ENCODE measurements around the gene EVX2.

Gene EVX2

GRCh38 chr2:176099159-176099727, 15.5 kb upstream of the EVX2 start:
- TF ChIP-seq ZNF274 (IDR thresholded peaks at IDR 0.05; ENCODE audit: low read depth, low read length): no peak
- H3K4me3 ChIP-seq (ENCODE audit: low read length): no peak overlapping the region

DNA sequence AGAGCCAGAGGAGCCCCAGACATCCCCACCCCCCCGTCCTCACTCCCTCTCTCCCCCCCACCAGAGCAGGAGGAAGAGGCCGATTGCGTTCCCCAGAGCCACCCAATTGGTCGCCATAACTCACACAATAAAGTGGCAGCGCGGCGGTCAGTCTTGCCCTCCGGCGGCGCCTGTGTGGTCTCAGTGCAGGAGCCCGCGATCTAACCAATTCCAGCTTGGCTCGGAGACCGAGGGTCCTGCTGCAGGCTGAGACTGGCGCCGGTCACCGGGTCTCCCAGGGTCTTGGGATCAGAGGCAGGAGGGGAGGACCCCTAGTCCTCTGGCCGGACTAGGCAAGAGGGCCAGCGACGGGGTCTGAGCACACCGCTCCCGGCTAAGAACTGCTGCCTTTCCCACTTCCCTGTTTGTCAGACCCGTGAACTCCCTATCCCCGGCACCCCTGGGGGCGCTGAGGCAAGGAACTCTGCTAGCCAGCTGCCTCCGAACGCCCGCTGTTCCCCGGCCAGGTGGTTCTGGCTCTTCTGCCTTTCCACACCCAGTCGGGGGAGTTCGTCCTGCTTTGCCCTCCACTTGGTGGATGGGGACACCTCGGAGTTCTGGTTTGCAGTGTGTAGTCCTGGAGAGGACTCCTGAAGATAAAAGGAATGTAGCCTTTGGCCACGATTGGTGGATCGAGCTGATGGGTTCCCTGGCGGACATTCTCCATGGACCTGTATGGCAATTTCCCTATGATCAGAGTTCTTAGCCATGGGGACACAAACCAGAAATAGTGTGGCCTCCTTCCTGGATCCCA, 14.8 kb upstream of the EVX2 start:
- no peak for TF ChIP-seq ZNF274 (IDR thresholded peaks at IDR 0.05; ENCODE audit: low read depth, low read length)
- H3K4me3 ChIP-seq (ENCODE audit: low read length): no peak overlapping the region

DNA sequence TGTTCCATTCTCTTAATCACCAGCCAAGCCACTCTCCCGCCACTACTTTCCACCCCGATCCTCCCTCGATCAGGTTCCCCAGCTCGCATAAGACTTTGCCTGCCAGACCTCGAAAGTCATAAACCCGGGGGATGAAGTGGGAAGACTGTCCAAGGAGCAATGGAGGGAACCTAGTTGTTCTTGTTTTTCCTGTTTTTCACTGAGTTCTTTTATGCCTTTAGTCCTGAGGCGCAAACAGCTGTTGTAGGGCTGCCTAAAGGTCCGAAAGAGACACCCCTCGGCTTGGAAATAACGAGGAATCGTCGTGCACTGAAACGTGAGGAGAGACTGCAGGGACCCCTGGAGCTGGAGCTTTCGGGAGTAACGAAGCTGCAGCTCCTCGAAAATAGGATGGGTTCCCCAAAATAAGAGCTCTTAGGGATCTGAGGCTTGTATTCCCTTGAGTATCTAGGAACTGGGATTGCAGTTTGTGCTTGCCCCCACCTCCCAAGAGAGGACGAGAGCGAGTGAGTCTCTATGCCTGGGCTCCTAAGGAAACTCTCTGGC, 14.1 kb upstream of the EVX2 start:
- no peak for TF ChIP-seq ZNF274 (IDR thresholded peaks at IDR 0.05; ENCODE audit: low read depth, low read length)
- H3K4me3 ChIP-seq (ENCODE audit: low read length): no peak overlapping the region

- TF ChIP-seq ZNF274 (IDR thresholded peaks at IDR 0.05; ENCODE audit: low read depth, low read length): no peak
- peak overlapping the region; percentile 44; the same call in 1 of the 2 replicates for H3K4me3 ChIP-seq (ENCODE audit: low read length)
Observed at GRCh38 chr2:176096986-176097819, 13.4 kb upstream of the EVX2 start.

- peak overlapping the region; percentile 44; the same call in 1 of the 2 replicates for H3K4me3 ChIP-seq (ENCODE audit: low read length)
- TF ChIP-seq ZNF274 (IDR thresholded peaks at IDR 0.05; ENCODE audit: low read depth, low read length): no peak
Observed at GRCh38 chr2:176096243-176096985, 12.7 kb upstream of the EVX2 start.

DNA sequence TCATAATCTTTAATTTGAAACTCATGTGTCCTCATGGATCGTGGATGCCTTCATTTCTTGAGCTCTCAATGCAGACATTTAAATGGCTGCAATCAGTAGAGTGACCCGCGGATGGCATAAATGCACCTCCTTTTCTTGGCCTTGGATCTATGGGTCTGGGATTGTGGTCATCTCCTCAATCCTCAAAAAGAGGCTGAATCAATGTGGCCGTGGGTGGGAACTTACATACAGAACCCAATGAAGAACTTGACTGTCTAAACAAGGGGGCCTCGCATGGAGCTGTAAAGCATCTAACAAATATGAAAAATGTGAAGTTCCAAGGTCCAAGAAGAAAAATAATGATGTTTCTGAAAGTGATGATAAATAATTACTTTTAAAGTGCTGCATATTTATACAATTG, 11.7 kb upstream of the EVX2 start:
- H3K4me3 ChIP-seq (ENCODE audit: low read length): no peak overlapping the region
- no peak for TF ChIP-seq ZNF274 (IDR thresholded peaks at IDR 0.05; ENCODE audit: low read depth, low read length)

GRCh38 chr2:176094349-176094748, 10.6 kb upstream of the EVX2 start:
- no peak overlapping the region for H3K4me3 ChIP-seq (ENCODE audit: low read length)
- no peak for TF ChIP-seq ZNF274 (IDR thresholded peaks at IDR 0.05; ENCODE audit: low read depth, low read length)

DNA sequence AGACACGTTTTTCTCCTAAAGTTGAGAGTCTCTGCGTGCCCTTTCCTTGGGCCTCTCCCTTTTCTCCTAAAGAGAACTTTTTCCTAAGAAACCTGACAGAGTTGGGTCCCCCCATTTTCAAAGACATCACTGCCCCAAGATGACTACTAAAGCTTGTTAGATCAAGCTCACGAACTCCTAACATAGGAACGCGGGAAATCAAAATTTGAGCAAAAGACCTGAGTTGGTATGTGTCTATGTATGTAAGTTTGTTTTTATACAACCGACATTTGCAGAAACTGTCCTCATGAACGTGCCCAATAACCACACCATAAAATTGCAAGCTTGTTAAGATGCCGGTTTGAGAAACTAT, 10.1 kb upstream of the EVX2 start:
- TF ChIP-seq ZNF274 (IDR thresholded peaks at IDR 0.05; ENCODE audit: low read depth, low read length): no peak
- no peak overlapping the region for H3K4me3 ChIP-seq (ENCODE audit: low read length)

DNA sequence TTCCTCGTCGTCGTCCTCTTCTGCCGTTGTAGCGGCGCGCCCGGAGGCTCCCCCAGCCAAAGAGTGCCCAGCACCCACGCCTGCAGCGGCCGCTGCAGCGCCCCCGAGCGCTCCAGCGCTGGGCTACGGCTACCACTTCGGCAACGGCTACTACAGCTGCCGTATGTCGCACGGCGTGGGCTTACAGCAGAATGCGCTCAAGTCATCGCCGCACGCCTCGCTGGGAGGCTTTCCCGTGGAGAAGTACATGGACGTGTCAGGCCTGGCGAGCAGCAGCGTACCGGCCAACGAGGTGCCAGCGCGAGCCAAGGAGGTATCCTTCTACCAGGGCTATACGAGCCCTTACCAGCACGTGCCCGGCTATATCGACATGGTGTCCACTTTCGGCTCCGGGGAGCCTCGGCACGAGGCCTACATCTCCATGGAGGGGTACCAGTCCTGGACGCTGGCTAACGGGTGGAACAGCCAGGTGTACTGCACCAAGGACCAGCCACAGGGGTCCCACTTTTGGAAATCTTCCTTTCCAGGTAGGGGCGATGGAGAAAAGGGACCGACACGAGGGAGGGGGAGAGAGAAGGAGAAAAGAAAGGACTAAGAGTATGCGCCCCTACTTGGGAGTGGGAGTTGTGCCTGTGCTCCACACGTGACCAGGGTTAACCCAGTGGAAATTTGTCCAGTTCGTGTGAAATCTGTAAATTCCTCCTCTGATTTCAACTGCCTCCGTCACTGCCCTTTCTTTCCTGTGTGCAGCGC, 9.6 kb upstream of the EVX2 start:
- no peak for TF ChIP-seq ZNF274 (IDR thresholded peaks at IDR 0.05; ENCODE audit: low read depth, low read length)
- peak overlapping the region; percentile 13; the same call in 1 of the 2 replicates for H3K4me3 ChIP-seq (ENCODE audit: low read length)

- peak within 1 kb of the TSS; percentile 13; the same call in 1 of the 2 replicates for H3K4me3 ChIP-seq (ENCODE audit: low read length)
- TF ChIP-seq ZNF274 (IDR thresholded peaks at IDR 0.05; ENCODE audit: low read depth, low read length): no peak
Observed at GRCh38 chr2:176092270-176093144, 8.7 kb upstream of the EVX2 start, which contains the start of gene HOXD13. HOXD13 (plus strand) TSS chr2:176092721; CDS start chr2:176092891, 170 bp downstream.

DNA sequence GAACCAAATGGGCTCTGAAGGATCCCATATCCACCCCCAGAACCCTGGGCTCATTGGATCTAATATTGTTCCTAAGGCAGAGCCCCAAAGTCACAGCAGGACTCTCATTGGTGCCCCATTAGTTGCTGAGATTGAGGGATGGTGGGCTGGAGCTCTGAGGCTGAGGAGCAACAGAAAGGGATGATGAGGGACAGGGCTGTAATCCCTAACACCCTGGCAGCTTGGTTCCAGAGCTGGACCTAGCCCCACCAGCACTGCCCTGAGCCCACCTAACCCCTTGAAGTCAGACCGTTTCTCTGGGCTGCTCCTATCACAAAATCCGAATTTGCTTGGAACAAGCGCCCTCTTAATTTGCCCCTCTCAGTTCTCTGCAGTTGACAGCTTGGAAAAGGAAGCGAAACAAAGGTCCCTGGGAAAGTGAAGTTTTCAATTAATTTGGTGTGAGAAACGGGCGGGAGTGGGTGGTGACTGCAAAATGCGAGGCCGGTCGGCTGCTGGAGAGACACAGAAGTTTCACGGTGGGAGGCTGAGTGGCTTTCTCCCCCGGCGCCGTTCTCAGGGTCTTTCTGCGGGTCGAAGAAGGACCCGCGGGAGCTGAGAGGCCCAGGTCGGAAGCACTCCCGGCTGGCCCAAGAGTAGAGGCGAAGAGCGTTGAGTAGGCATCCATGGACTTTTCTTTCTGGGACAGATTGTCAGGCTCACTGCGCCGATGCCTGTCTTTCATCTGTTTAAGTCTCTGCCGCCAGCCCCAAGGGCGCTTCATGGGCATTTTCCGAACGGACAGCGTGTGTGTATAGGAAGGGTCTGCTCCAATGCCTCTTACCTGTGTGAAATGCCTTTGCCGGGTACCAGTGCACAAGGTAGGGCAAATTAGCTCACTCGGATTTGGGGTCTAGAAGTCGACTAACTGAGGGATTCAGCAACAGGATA, 7.8 kb upstream of the EVX2 start:
- no peak for TF ChIP-seq ZNF274 (IDR thresholded peaks at IDR 0.05; ENCODE audit: low read depth, low read length)
- no peak overlapping the region for H3K4me3 ChIP-seq (ENCODE audit: low read length)
